Cardiac muscle cell (in vitro differentiated cells and primary cell): ENCODE results near the gene MBOAT7. TPM values are rescaled to one million over a fixed set of nuclear protein-coding genes. Genes with fewer than 3 reads are reported as not detected.
"Not testable (repeated sequence)": the region's sequence is repeated elsewhere in the genome, so short reads cannot be mapped to it uniquely, and the experiment has no call there.

ENCODE experiments used
- DNase-seq, 2 donors: peaks; one replicate each; pipeline versions ENCODE4 v3.0.0 to v3.0.0-alpha.2; 2010 to 2017; ENCODE audit warnings: low read depth in 1 of 2, low spot score in 1 of 2
- H3K27ac ChIP-seq: fragments of 200-600 bp; sonication (generic); 2 replicates; pipeline ENCODE4 v1.5.1; 2016
- H3K27me3 ChIP-seq: fragments of 200-600 bp; sonication (generic); 2 replicates; pipeline ENCODE4 v1.6.0; 2016; ENCODE audit warnings: control low read depth
- H3K36me3 ChIP-seq: fragments of 200-600 bp; sonication (generic); 2 replicates; pipeline ENCODE4 v1.5.1; 2016; ENCODE audit warnings: control low read depth
- H3K4me1 ChIP-seq: fragments of 200-600 bp; sonication (generic); 2 replicates; pipeline ENCODE4 v1.8.1; 2017; ENCODE audit warnings: low read depth, mild to moderate bottlenecking, mixed run types
- H3K4me3 ChIP-seq: fragments of 200-600 bp; sonication (generic); 2 replicates; pipeline ENCODE4 v1.5.1; 2016; ENCODE audit warnings: mild to moderate bottlenecking
- H3K9me3 ChIP-seq: fragments of 200-600 bp; sonication (generic); 2 replicates; pipeline ENCODE4 v1.5.1; 2017; ENCODE audit warnings: low read depth, mild to moderate bottlenecking, control low read depth
- CTCF ChIP-seq: IDR thresholded peaks from 2 replicates; pipeline ENCODE4 v1.5.1; 2012; ENCODE audit warnings: low read depth, mild to moderate bottlenecking, low read length
- polyA plus RNA-seq: library from polyadenylated mRNA; unstranded; fragments of >200 nt; fragmentation: Nextera tagmentation; extraction: Ambion mirVana; gene quantifications from 2 replicates; pipeline ENCODE4 v1.2.1, GENCODE V29; 2016
- total RNA-seq: library from RNA; depleted of rRNA; stranded (reverse); fragments of >200 nt; gene quantifications from 2 replicates; pipeline ENCODE4 v1.2.3, GENCODE V29; 2016

MBOAT7 gene
- total and polyA plus RNA-seq, 2 experiments from 2014 or later: 118 to 131 TPM

- no peak for TF ChIP-seq CTCF
- Histone ChIP-seq H3K4me1 (peaks cover 11% of the 10 kb centered on the region), H3K27me3 (no peaks in the 10 kb centered on the region), H3K36me3 (peaks cover 3% of the 10 kb centered on the region), H3K27ac (peak overlapping the region; percentile 95), H3K4me3 (peak overlapping the region; percentile 67), H3K9me3 (no peaks in the 10 kb centered on the region)
- DNase-seq: peak in 1 of 2 donors; percentile 50
Measured at GRCh38 chr19:54188215-54188871, 1.0 kb downstream of the MBOAT7 start.

GRCh38 chr19:54186934-54187381, 2.4 kb downstream of the MBOAT7 start:
- no peak for DNase-seq
- no peak for TF ChIP-seq CTCF
- no peaks in the 10 kb centered on the region for H3K27me3 ChIP-seq

GRCh38 chr19:54186351-54186750, 3.0 kb downstream of the MBOAT7 start:
- no peak overlapping the region for H3K27ac ChIP-seq
- no peaks in the 10 kb centered on the region for H3K36me3 ChIP-seq
- H3K4me3 ChIP-seq: no peak overlapping the region
- TF ChIP-seq CTCF: no peak
- no peaks in the 10 kb centered on the region for H3K27me3 ChIP-seq
- H3K9me3 ChIP-seq: no peaks in the 10 kb centered on the region
- H3K4me1 ChIP-seq: peaks cover 5% of the 10 kb centered on the region
- DNase-seq: no peak

More at GRCh38 chr19:54186934-54187381, 2.4 kb downstream of the MBOAT7 start:
- H3K4me3 ChIP-seq: no peak overlapping the region
- H3K9me3 ChIP-seq: no peaks in the 10 kb centered on the region
- no peaks in the 10 kb centered on the region for H3K36me3 ChIP-seq
- H3K27ac ChIP-seq: no peak overlapping the region
- H3K4me1 ChIP-seq: peaks cover 6% of the 10 kb centered on the region

- H3K27me3 ChIP-seq: no peaks in the 10 kb centered on the region
- H3K9me3 ChIP-seq: no peaks in the 10 kb centered on the region
- H3K27ac ChIP-seq: no peak overlapping the region
- H3K4me3 ChIP-seq: no peak overlapping the region
- no peak for TF ChIP-seq CTCF
- H3K4me1 ChIP-seq: peaks cover 5% of the 10 kb centered on the region
- H3K36me3 ChIP-seq: peaks cover 4% of the 10 kb centered on the region
- DNase-seq: no peak
Measured at GRCh38 chr19:54183431-54183830, 5.9 kb downstream of the MBOAT7 start.

- not testable (repeated sequence) for H3K4me3 ChIP-seq
Measured at GRCh38 chr19:54181894-54182293, 7.5 kb downstream of the MBOAT7 start.

GRCh38 chr19:54180691-54181091, 8.7 kb downstream of the MBOAT7 start:
- Histone ChIP-seq H3K4me3 (no peak overlapping the region), H3K27me3 (no peaks in the 10 kb centered on the region), H3K4me1 (no peaks in the 10 kb centered on the region), H3K27ac (peak overlapping the region; percentile 4), H3K9me3 (no peaks in the 10 kb centered on the region), H3K36me3 (peaks cover 4% of the 10 kb centered on the region)
- no peak for DNase-seq
- no peak for TF ChIP-seq CTCF

More at GRCh38 chr19:54181894-54182293, 7.5 kb downstream of the MBOAT7 start:
- not testable (repeated sequence) for H3K27ac ChIP-seq, H3K9me3 ChIP-seq, DNase-seq, H3K36me3 ChIP-seq, H3K27me3 ChIP-seq, H3K4me1 ChIP-seq
